Ishikawa (cell line): ENCODE measurements around the gene YY2.

Source experiments
- EP300 ChIP-seq: IDR thresholded peaks from 2 replicates; pipeline ENCODE4 v1.6.1; 2012; ENCODE audit warnings: borderline replicate concordance
- FOXM1 ChIP-seq: IDR thresholded peaks from 2 replicates; pipeline ENCODE4 v1.6.1; 2012; ENCODE audit warnings: low read depth, borderline replicate concordance
- YY1 ChIP-seq: IDR thresholded peaks from 2 replicates; pipeline ENCODE4 v1.6.1; 2012; ENCODE audit warnings: low read depth
- ZBTB7A ChIP-seq: IDR thresholded peaks from 2 replicates; pipeline ENCODE4 v1.6.1; 2012; ENCODE audit warnings: low read depth
- TF ChIP-seq, protein P1 (sequence below): IDR thresholded peaks from 2 replicates; pipeline ENCODE4 v1.6.1; 2012

GRCh38 chrX:21863241-21863640, 7.5 kb downstream of the YY2 start:
- TF ChIP-seq, protein P1, sequence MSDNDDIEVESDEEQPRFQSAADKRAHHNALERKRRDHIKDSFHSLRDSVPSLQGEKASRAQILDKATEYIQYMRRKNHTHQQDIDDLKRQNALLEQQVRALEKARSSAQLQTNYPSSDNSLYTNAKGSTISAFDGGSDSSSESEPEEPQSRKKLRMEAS: no peak
- TF ChIP-seq FOXM1: no peak
- TF ChIP-seq EP300: no peak
- no peak for TF ChIP-seq ZBTB7A
- TF ChIP-seq YY1: no peak
